Stomach (tissue), 8 donors: ENCODE data around the gene RIMOC1. TPM values are rescaled to one million over a fixed set of nuclear protein-coding genes. Genes with fewer than 3 reads are reported as not detected.

Experiments
- polyA plus RNA-seq, 3 donors: library from polyadenylated mRNA; stranded (reverse); fragments of 200-250 nt; gene quantifications; one replicate each; pipeline ENCODE4 v1.2.3, GENCODE V29; 2013
- total RNA-seq, 5 donors: library from RNA; depleted of rRNA; stranded (reverse); fragments of >200 nt; gene quantifications; one replicate each; pipeline versions ENCODE4 v1.1.0 to v1.2.3, GENCODE V29; 2014 to 2016
- donor health status: healthy with polysubstance abuse.
- donor health status: Bipolar disorder and iron deficiency.
- donor health status: healthy.

RIMOC1 gene
- total and polyA plus RNA-seq, 8 donors = 5.6 to 33.8 (median 8.4) TPM

Other genes with a start within 250 kb of the RIMOC1 start
- gene OXCT1, start 33.9 kb upstream of the RIMOC1 start, total RNA-seq = 10 to 100 TPM in 4 of 5 donors, 1 to 10 TPM in 1; 4.1 to 33.3 (median 11.6) TPM
- gene OXCT1, start 33.9 kb upstream of the RIMOC1 start, polyA plus RNA-seq = 10 to 100 TPM; 13.7 to 16.4 (median 15.9) TPM
- 10 to 100 TPM in 3 of 5 donors, not detected in 2; 21.0 to 35.2 (median 25.8) TPM for gene FBXO4, start 20.9 kb downstream of the RIMOC1 start, total RNA-seq
- gene FBXO4, start 20.9 kb downstream of the RIMOC1 start, polyA plus RNA-seq = 10 to 100 TPM in 1 of 3 donors, 1 to 10 TPM in 2; 9.2 to 12.7 (median 9.4) TPM